K562 (cell line): ENCODE results near the gene CDS1. TPM values are rescaled to one million over a fixed set of nuclear protein-coding genes. Genes with fewer than 3 reads are reported as not detected.

Experiments
- ATAC-seq: fragments of 200-7000 bp; cut with Tn5 transposase; 3 replicates; pipeline ENCODE4 v1.9.1; 2020; ENCODE audit warnings: moderate library complexity
- BruUV-seq: library from RNA; stranded (reverse); fragments of 400-500 nt; replicated peaks from 2 replicates; lab custom pipeline; 2021; lab: Mats Ljungman, UMichigan
- CTCF ChIA-PET: fragments of 300-600 bp; formaldehyde crosslinking; extraction: SDS; loops from one replicate; lab custom pipeline; 2021; ENCODE audit warnings: low intra/inter-chr PET ratio; lab: Yijun Ruan, JAX
- POLR2A ChIA-PET: fragments of 300-600, 350-650 bp; sonication (Branson Sonifier 250); formaldehyde crosslinking; extraction: SDS; loops from one replicate; lab custom pipeline; 2021; ENCODE audit warnings: antibody characterized with exemption, inconsistent platforms; lab: Yijun Ruan, JAX
- DNase-seq, 4 experiments: peaks; one replicate each; pipeline versions ENCODE4 v3.0.0 to v3.0.0-alpha.2; 2011 to 2018; ENCODE audit warnings: low spot score in 3 of 4, mixed read lengths in 3 of 4; ENCODE audit errors: extremely low read depth in 1 of 4
- FAIRE-seq: peaks from 2 replicates; lab custom pipeline; 2011; peaks lifted over from hg19 to GRCh38; lab: Jason Lieb, UNC
- H2AFZ ChIP-seq: 2 replicates; pipeline ENCODE4 v1.6.0; 2011; ENCODE audit warnings: low read depth, low read length, control low read depth, inconsistent platforms
- H3K27ac ChIP-seq: fragments of 200-600 bp; 3 replicates; pipeline ENCODE4 v1.8.0; 2011; ENCODE audit warnings: low read depth, mild to moderate bottlenecking, control low read depth, inconsistent platforms, low read length, moderate library complexity, mixed read lengths; ENCODE audit errors: extremely low read depth
- H3K27me3 ChIP-seq, 2 experiments: fragments of 300-600 bp in 1 of 2; 2 replicates in 1 of 2; 3 replicates in 1 of 2; pipeline versions ENCODE4 v1.6.0 to v1.8.0; 2011; ENCODE audit warnings: inconsistent platforms in 2 of 2, low read length in 2 of 2, mild to moderate bottlenecking in 1 of 2, mixed read lengths in 1 of 2, moderate library complexity in 1 of 2; ENCODE audit not compliant: control insufficient read depth in 2 of 2, insufficient read depth in 2 of 2
- H3K36me3 ChIP-seq: fragments of 300-600 bp; 3 replicates; pipeline ENCODE4 v1.8.0; 2011; ENCODE audit warnings: mild to moderate bottlenecking, low read length, inconsistent platforms; ENCODE audit not compliant: control insufficient read depth, insufficient read depth
- H3K4me1 ChIP-seq, 2 experiments: fragments of 200-600 bp in 1 of 2; replicated peaks in 1 of 2; 2 replicates in 1 of 2; 3 replicates in 1 of 2; pipeline versions ENCODE4 v1.5.1 to v1.8.0; 2011; ENCODE audit warnings: inconsistent platforms in 2 of 2, low read length in 2 of 2, mild to moderate bottlenecking in 1 of 2, mixed read lengths in 1 of 2, moderate library complexity in 1 of 2; ENCODE audit not compliant: control insufficient read depth in 2 of 2, insufficient read depth in 2 of 2
- H3K4me2 ChIP-seq: 2 replicates; pipeline ENCODE4 v1.6.1; 2011; ENCODE audit warnings: low read length, control low read depth, inconsistent platforms, mixed read lengths; ENCODE audit not compliant: insufficient read depth
- H3K4me3 ChIP-seq: fragments of 200-600 bp; sonication (generic), shearing (Covaris generic); 2 replicates; pipeline ENCODE4 v1.5.1; 2016; ENCODE audit warnings: control low read depth, inconsistent platforms
- H3K79me2 ChIP-seq: fragments of 200-600 bp; 3 replicates; pipeline ENCODE4 v1.8.0; 2011; ENCODE audit warnings: low read length, inconsistent platforms; ENCODE audit not compliant: control insufficient read depth, insufficient read depth
- H3K9ac ChIP-seq, 2 experiments: 2 replicates each; pipeline versions ENCODE4 v1.6.0 to v1.6.1; 2011; ENCODE audit warnings: low read depth in 2 of 2, low read length in 2 of 2, control low read depth in 1 of 2, inconsistent platforms in 1 of 2, mild to moderate bottlenecking in 1 of 2, mixed read lengths in 1 of 2; ENCODE audit not compliant: insufficient read depth in 1 of 2
- H3K9me1 ChIP-seq: one replicate; pipeline ENCODE4 v1.6.0; 2011; ENCODE audit warnings: inconsistent platforms, mild to moderate bottlenecking, low read length, moderate library complexity; ENCODE audit not compliant: control insufficient read depth, insufficient read depth
- H3K9me3 ChIP-seq: replicated peaks from 2 replicates; pipeline ENCODE4 v1.5.1; 2011; ENCODE audit warnings: low read depth, low read length, inconsistent platforms; ENCODE audit not compliant: control insufficient read depth, insufficient read depth
- H4K20me1 ChIP-seq: replicated peaks from 2 replicates; pipeline ENCODE4 v1.6.1; 2011; ENCODE audit warnings: low read length, inconsistent platforms, mixed read lengths; ENCODE audit not compliant: control insufficient read depth, insufficient read depth
- CREM ChIP-seq: IDR thresholded peaks from 2 replicates; pipeline ENCODE4 v1.6.1; 2014; ENCODE audit warnings: antibody characterized with exemption, low read depth
- ELF4 ChIP-seq: fragments of 450-650 bp; formaldehyde crosslinking; IDR thresholded peaks from 2 replicates; pipeline ENCODE4 v1.4.0; 2022; ENCODE audit warnings: missing genetic modification characterization
- GATAD2A ChIP-seq: fragments of 450-650 bp; IDR thresholded peaks from 2 replicates; pipeline ENCODE4 v1.6.1; 2017
- KLF16 ChIP-seq: IDR thresholded peaks from 2 replicates; pipeline ENCODE4 v1.6.1; 2016; ENCODE audit warnings: antibody characterized with exemption
- NFATC3 ChIP-seq: fragments of 450-650 bp; IDR thresholded peaks from 2 replicates; pipeline ENCODE4 v1.6.1; 2017; ENCODE audit warnings: mild to moderate bottlenecking
- ZBTB1 ChIP-seq: sonication (generic); formaldehyde crosslinking; IDR thresholded peaks from 2 replicates; pipeline ENCODE4 v1.8.1; 2023; ENCODE audit warnings: missing genetic modification reagents, low read depth, mild to moderate bottlenecking, borderline replicate concordance
- ZC3H8 ChIP-seq: fragments of 450-650 bp; IDR thresholded peaks from 2 replicates; pipeline ENCODE4 v1.6.1; 2017
- ZNF764 ChIP-seq: fragments of 250-450 bp; sonication (Bioruptor Pico); IDR thresholded peaks from 2 replicates; pipeline ENCODE4 v1.4.0; 2020; ENCODE audit warnings: low read depth, mild to moderate bottlenecking, moderate library complexity
- WGBS: fragments of 100-300 bp; shearing (Covaris generic); methylation state at CpG from one replicate; pipeline ENCODE4 v1.1.6; 2016; ENCODE audit warnings: low coverage, mixed read lengths; ENCODE audit not compliant: insufficient coverage; ENCODE audit errors: missing lambda C conversion rate; 5-methylcytosine and 5-hydroxymethylcytosine counted together
- in situ Hi-C: fragments of 300-500 bp; cut with MboI; formaldehyde crosslinking; loops from 4 replicates; pipeline ENCODE4 v1.15.0; 2018; ENCODE audit warnings: inconsistent platforms, mixed read lengths
- intact Hi-C: fragments of 100-400 bp; cut with micrococcal nuclease; formaldehyde crosslinking; loops from 2 replicates; pipeline ENCODE4 v1.14.2; 2022
- polyA plus RNA-seq, 8 experiments: library from polyadenylated mRNA; depleted of rRNA in 4 of 8; stranded (reverse) in 5 of 8; unstranded in 3 of 8; fragments of >200 nt; fragmentation: Nextera tagmentation in 2 of 8; fragmentation: Illumina TruSeq in 1 of 8; extraction: Ambion mirVana in 2 of 8; extraction: Trizol in 1 of 8; gene quantifications; 2 replicates each; pipeline versions ENCODE4 v1.2.1 to v1.2.3, GENCODE V29; 2011 to 2014; ENCODE audit warnings: inconsistent platforms in 1 of 8, missing spikeins in 1 of 8
- total RNA-seq, 7 experiments: library from RNA; depleted of rRNA in 6 of 7; stranded (reverse); fragments of >200 nt in 6 of 7; fragmentation: Illumina TruSeq in 2 of 7; extraction: Trizol in 2 of 7; gene quantifications; 2 replicates each; pipeline versions ENCODE4 v1.2.1 to v1.2.3, GENCODE V29; 2011 to 2021; ENCODE audit warnings: low replicate concordance in 1 of 7
- TF ChIP-seq, protein P1 (sequence below): fragments of 250-450 bp; sonication (Bioruptor Pico); IDR thresholded peaks from 2 replicates; pipeline ENCODE4 v1.5.0; 2021
- TF ChIP-seq, protein P2 (sequence below): sonication (generic); formaldehyde crosslinking; IDR thresholded peaks from 2 replicates; pipeline ENCODE4 v1.8.1; 2023; ENCODE audit warnings: mild to moderate bottlenecking, missing genetic modification reagents
- TF ChIP-seq, protein P3 (sequence below): sonication (generic); formaldehyde crosslinking; IDR thresholded peaks from 2 replicates; pipeline ENCODE4 v1.5.0; 2020; ENCODE audit warnings: missing genetic modification reagents

Gene CDS1
- total and polyA plus RNA-seq, 9 of the 15 experiments (the other 6 are each of a cell fraction or from before 2014, with no cell fraction given): 0.04 to 0.42 (median 0.15) TPM

DNA sequence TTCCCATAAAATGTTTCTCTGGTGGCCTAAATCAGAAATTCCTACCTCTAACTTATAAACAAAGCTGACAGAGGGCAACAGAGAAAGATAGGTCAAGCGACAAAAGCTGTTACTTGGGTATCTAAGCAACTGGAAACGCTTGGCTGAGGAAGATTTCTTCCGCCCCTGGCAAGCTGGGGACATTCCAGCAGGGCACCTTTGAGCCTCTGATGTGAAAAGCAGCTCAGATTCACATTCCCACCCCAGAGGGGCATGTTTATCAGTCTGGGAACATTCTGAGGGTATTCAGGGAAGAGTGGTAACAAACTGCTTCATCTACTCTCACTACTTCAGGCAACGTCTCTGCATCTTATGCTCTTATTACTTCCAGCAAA lies 3.5 kb upstream of the CDS1 start:
- FAIRE-seq: no peak
- H3K9ac ChIP-seq: no peak overlapping the region
- ChIA-PET CTCF (interaction anchor here (1.9 kb wide), 1 partner anchor 391 kb away, joined by 12 read pairs; no protein-coding TSS in a partner anchor), POLR2A (no interaction called here)
- H3K4me1 ChIP-seq: peaks cover 4 to 17% of the 10 kb centered on the region in 2 experiments; a peak in 3 of 5 replicates
- TF ChIP-seq ZC3H8 (no peak), CREM (no peak), ZNF764 (CRISPR knock-in tag) (no peak), ELF4 (CRISPR knock-in tag) (no peak), KLF16 (no peak), NFATC3 (no peak), ZBTB1 (CRISPR knock-in tag) (no peak), GATAD2A (no peak)
- TF ChIP-seq, protein P1, sequence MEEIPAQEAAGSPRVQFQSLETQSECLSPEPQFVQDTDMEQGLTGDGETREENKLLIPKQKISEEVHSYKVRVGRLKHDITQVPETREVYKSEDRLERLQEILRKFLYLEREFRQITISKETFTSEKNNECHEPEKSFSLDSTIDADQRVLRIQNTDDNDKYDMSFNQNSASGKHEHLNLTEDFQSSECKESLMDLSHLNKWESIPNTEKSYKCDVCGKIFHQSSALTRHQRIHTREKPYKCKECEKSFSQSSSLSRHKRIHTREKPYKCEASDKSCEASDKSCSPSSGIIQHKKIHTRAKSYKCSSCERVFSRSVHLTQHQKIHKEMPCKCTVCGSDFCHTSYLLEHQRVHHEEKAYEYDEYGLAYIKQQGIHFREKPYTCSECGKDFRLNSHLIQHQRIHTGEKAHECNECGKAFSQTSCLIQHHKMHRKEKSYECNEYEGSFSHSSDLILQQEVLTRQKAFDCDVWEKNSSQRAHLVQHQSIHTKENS: no peak
- TF ChIP-seq, protein P2, sequence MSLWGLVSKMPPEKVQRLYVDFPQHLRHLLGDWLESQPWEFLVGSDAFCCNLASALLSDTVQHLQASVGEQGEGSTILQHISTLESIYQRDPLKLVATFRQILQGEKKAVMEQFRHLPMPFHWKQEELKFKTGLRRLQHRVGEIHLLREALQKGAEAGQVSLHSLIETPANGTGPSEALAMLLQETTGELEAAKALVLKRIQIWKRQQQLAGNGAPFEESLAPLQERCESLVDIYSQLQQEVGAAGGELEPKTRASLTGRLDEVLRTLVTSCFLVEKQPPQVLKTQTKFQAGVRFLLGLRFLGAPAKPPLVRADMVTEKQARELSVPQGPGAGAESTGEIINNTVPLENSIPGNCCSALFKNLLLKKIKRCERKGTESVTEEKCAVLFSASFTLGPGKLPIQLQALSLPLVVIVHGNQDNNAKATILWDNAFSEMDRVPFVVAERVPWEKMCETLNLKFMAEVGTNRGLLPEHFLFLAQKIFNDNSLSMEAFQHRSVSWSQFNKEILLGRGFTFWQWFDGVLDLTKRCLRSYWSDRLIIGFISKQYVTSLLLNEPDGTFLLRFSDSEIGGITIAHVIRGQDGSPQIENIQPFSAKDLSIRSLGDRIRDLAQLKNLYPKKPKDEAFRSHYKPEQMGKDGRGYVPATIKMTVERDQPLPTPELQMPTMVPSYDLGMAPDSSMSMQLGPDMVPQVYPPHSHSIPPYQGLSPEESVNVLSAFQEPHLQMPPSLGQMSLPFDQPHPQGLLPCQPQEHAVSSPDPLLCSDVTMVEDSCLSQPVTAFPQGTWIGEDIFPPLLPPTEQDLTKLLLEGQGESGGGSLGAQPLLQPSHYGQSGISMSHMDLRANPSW (CRISPR knock-in tag): no peak
- TF ChIP-seq, protein P3, sequence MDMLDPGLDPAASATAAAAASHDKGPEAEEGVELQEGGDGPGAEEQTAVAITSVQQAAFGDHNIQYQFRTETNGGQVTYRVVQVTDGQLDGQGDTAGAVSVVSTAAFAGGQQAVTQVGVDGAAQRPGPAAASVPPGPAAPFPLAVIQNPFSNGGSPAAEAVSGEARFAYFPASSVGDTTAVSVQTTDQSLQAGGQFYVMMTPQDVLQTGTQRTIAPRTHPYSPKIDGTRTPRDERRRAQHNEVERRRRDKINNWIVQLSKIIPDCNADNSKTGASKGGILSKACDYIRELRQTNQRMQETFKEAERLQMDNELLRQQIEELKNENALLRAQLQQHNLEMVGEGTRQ: no peak
- no peaks in the 10 kb centered on the region for H3K36me3 ChIP-seq
- no peak overlapping the region for H3K4me2 ChIP-seq
- no peaks in the 10 kb centered on the region for H3K79me2 ChIP-seq
- BruUV-seq: no TSS peak
- in situ Hi-C loops (no loop called here), intact Hi-C loops (loop anchor here (5.0 kb wide), 1 partner anchor 883 kb away; no protein-coding TSS in a partner anchor)
- no peaks in the 10 kb centered on the region for H3K9me3 ChIP-seq
- no peaks in the 10 kb centered on the region for H3K9me1 ChIP-seq
- WGBS: 19% methylated on average over 4 of the region's 4 CpGs
- H2AFZ ChIP-seq: no peak overlapping the region
- no peaks in the 10 kb centered on the region for H4K20me1 ChIP-seq
- H3K27ac ChIP-seq: no peak overlapping the region
- no peak for DNase-seq
- H3K4me3 ChIP-seq: no peak overlapping the region
- no peak for ATAC-seq
- H3K27me3 ChIP-seq: peaks cover 17 to 25% of the 10 kb centered on the region in 2 experiments
